GM20000 (cell line): ENCODE measurements around the gene PLD1.
"Not testable (repeated sequence)": the region's sequence is repeated elsewhere in the genome, so short reads cannot be mapped to it uniquely, and the experiment has no call there.

Source experiments
- DNase-seq: peaks from one replicate; pipeline ENCODE4 v3.0.0; 2012; ENCODE audit warnings: low spot score
- TF ChIP-seq, protein P1 (sequence below): IDR thresholded peaks from 2 replicates; pipeline ENCODE4 v1.5.1; 2012; ENCODE audit warnings: mild to moderate bottlenecking, control low read depth; ENCODE audit errors: extremely low read depth, missing control alignments

The PLD1 gene

DNA sequence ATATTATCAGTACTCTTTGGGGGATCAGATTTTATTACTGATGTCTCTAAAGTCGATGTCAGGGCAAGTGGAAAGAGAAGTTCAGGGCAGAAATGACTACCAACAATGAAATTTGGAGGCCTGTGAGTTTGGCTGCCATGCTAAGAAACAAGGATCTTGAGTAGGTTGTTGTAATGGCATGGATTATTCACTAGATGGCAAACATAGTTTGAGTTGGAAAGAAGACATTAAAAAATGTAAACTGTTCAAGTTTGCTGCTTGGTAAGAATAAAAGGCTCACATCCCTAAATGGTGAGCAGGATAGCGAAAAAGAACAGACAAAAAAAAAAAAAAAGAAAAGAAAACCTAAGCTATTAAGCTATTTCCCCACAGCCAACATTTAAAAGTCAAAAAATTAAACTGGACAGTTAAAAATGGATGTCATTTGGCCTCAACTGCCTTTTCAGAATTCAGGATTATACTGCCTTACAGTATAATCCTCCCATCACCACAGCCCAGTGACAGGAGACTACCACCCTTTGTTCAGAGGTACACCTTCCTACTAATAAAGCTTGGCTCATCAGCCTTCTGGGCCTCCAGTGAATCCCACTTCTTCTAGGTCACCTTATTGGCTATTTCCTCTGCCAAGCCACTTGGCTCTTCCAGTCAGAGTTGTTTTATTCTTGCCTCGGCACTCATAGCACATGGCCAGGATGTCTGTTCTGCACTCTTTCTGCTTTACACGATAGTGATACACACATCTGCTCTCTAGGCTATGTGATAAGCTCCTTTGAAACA is 163.7 kb downstream of the PLD1 start:
- TF ChIP-seq, protein P1, sequence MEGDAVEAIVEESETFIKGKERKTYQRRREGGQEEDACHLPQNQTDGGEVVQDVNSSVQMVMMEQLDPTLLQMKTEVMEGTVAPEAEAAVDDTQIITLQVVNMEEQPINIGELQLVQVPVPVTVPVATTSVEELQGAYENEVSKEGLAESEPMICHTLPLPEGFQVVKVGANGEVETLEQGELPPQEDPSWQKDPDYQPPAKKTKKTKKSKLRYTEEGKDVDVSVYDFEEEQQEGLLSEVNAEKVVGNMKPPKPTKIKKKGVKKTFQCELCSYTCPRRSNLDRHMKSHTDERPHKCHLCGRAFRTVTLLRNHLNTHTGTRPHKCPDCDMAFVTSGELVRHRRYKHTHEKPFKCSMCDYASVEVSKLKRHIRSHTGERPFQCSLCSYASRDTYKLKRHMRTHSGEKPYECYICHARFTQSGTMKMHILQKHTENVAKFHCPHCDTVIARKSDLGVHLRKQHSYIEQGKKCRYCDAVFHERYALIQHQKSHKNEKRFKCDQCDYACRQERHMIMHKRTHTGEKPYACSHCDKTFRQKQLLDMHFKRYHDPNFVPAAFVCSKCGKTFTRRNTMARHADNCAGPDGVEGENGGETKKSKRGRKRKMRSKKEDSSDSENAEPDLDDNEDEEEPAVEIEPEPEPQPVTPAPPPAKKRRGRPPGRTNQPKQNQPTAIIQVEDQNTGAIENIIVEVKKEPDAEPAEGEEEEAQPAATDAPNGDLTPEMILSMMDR, result peak; percentile 32
- peak; percentile 39 for DNase-seq

GRCh38 chr3:171644681-171645080 is 165.6 kb downstream of the PLD1 start:
- no peak for DNase-seq
- TF ChIP-seq, protein P1, result no peak

GRCh38 chr3:171643681-171644080 is 166.6 kb downstream of the PLD1 start:
- TF ChIP-seq, protein P1, result no peak
- no peak for DNase-seq

DNA sequence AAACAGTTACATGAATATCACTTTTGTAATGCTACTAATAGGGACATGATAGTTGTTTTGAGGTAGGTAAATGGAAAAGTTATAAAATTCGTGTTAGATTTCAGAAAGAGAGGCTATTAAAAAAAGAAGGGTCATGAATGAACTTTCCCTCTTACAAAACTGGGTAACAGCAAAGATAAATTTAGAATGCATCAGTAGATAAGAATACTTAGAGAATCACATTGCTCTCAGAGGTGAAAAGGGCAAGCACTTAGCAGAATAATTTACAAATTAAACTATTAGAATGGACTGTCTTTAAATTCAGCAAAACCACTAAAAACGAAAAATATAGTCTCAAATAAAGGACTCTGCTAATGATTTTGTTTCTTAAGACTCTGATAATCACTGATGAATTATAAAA is 167.2 kb downstream of the PLD1 start:
- no peak for DNase-seq
- TF ChIP-seq, protein P1, result no peak

GRCh38 chr3:171640520-171641412 is 169.5 kb downstream of the PLD1 start:
- TF ChIP-seq, protein P1, result no peak
- no peak for DNase-seq

GRCh38 chr3:171636666-171637065 is 173.6 kb downstream of the PLD1 start:
- TF ChIP-seq, protein P1, result no peak
- DNase-seq, result no peak

DNA sequence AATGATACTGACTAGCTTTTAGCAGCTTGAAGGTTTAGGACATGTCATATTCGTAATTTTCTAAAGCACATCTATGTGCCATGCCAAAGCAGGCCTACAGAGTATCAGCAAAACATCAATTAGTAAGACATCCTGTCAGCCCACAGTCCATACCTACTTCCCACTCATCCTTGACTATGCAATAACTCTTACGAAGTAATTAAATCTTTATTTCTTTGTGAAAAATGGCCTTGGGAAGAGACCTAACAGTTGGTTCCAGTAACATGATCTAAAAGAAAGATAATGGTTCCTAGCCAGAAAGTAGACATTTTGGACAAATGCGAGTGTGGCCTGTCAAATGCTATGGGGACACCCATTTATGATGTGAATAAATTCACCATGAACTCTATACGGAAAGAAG is 177.5 kb downstream of the PLD1 start:
- no peak for DNase-seq
- TF ChIP-seq, protein P1, result no peak

GRCh38 chr3:171626799-171627198 is 183.5 kb downstream of the PLD1 start:
- DNase-seq, result not testable (repeated sequence)
